Ishikawa (cell line): Measurements from ENCODE around the gene ACTR8.

Experiments used
- EP300 ChIP-seq: IDR thresholded peaks from 2 replicates; pipeline ENCODE4 v1.6.1; 2012; ENCODE audit warnings: borderline replicate concordance
- FOXM1 ChIP-seq: IDR thresholded peaks from 2 replicates; pipeline ENCODE4 v1.6.1; 2012; ENCODE audit warnings: low read depth, borderline replicate concordance
- MAX ChIP-seq: IDR thresholded peaks from 2 replicates; pipeline ENCODE4 v1.6.1; 2012
- TAF1 ChIP-seq: IDR thresholded peaks from 2 replicates; pipeline ENCODE4 v1.6.1; 2012; ENCODE audit warnings: low read depth, mild to moderate bottlenecking
- ZBTB7A ChIP-seq: IDR thresholded peaks from 2 replicates; pipeline ENCODE4 v1.6.1; 2012; ENCODE audit warnings: low read depth
- TF ChIP-seq, protein P1 (sequence below): IDR thresholded peaks from 2 replicates; pipeline ENCODE4 v1.6.1; 2012; ENCODE audit warnings: low read depth, mild to moderate bottlenecking

- no peak for TF ChIP-seq EP300
- TF ChIP-seq FOXM1 = no peak
- no peak for TF ChIP-seq TAF1
- TF ChIP-seq, protein P1, sequence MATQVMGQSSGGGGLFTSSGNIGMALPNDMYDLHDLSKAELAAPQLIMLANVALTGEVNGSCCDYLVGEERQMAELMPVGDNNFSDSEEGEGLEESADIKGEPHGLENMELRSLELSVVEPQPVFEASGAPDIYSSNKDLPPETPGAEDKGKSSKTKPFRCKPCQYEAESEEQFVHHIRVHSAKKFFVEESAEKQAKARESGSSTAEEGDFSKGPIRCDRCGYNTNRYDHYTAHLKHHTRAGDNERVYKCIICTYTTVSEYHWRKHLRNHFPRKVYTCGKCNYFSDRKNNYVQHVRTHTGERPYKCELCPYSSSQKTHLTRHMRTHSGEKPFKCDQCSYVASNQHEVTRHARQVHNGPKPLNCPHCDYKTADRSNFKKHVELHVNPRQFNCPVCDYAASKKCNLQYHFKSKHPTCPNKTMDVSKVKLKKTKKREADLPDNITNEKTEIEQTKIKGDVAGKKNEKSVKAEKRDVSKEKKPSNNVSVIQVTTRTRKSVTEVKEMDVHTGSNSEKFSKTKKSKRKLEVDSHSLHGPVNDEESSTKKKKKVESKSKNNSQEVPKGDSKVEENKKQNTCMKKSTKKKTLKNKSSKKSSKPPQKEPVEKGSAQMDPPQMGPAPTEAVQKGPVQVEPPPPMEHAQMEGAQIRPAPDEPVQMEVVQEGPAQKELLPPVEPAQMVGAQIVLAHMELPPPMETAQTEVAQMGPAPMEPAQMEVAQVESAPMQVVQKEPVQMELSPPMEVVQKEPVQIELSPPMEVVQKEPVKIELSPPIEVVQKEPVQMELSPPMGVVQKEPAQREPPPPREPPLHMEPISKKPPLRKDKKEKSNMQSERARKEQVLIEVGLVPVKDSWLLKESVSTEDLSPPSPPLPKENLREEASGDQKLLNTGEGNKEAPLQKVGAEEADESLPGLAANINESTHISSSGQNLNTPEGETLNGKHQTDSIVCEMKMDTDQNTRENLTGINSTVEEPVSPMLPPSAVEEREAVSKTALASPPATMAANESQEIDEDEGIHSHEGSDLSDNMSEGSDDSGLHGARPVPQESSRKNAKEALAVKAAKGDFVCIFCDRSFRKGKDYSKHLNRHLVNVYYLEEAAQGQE = no peak
- no peak for TF ChIP-seq MAX
- no peak for TF ChIP-seq ZBTB7A
These were observed 19.7 kb downstream of the ACTR8 start for GRCh38 chr3:53862241-53862640.
